Heart right ventricle (tissue), 16 donors: Measurements from ENCODE around the gene ECE1. TPM values are rescaled to one million over a fixed set of nuclear protein-coding genes. Genes with fewer than 3 reads are reported as not detected.

Experiments
- ATAC-seq, 8 donors: fragments of 200-7000 bp; cut with Tn5 transposase; one replicate each; pipeline ENCODE4 v1.9.1; 2020; ENCODE audit warnings: mild to moderate bottlenecking in 8 of 8, moderate library complexity in 8 of 8, moderate number of reproducible peaks in 1 of 8
- DNase-seq, 2 donors: peaks; one replicate each; pipeline ENCODE4 v3.0.0-alpha.2; 2020
- H3K27ac ChIP-seq, 10 donors: fragments of 200-600 bp; sonication (generic) in 2 of 10; one replicate each; pipeline versions ENCODE4 v1.5.0 to v1.8.0; 2020 to 2022; ENCODE audit warnings: mild to moderate bottlenecking in 3 of 10
- H3K27me3 ChIP-seq, 7 donors: fragments of 200-600 bp; one replicate each; pipeline ENCODE4 v1.8.0; 2021 to 2022; ENCODE audit warnings: mild to moderate bottlenecking in 2 of 7
- H3K36me3 ChIP-seq, 9 donors: fragments of 200-600 bp; sonication (generic) in 1 of 9; one replicate each; pipeline versions ENCODE4 v1.5.0 to v1.8.0; 2020 to 2022; ENCODE audit warnings: mild to moderate bottlenecking in 2 of 9
- H3K4me1 ChIP-seq, 9 donors: fragments of 200-600 bp; sonication (generic) in 1 of 9; one replicate each; pipeline versions ENCODE4 v1.5.0 to v1.8.0; 2020 to 2022; ENCODE audit warnings: mild to moderate bottlenecking in 4 of 9
- H3K4me3 ChIP-seq, 10 donors: fragments of 200-600 bp; sonication (generic) in 2 of 10; one replicate each; pipeline versions ENCODE4 v1.5.0 to v1.8.0; 2020 to 2022; ENCODE audit warnings: mild to moderate bottlenecking in 7 of 10, moderate library complexity in 2 of 10
- H3K9me3 ChIP-seq, 11 donors: fragments of 200-600 bp in 10 of 11; sonication (generic) in 2 of 11; one replicate each; pipeline versions ENCODE4 v1.5.0 to v1.8.0; 2013 to 2022; ENCODE audit warnings: mild to moderate bottlenecking in 2 of 11, control low read depth in 1 of 11, moderate library complexity in 1 of 11
- CTCF ChIP-seq, 9 donors: fragments of 200-600 bp; sonication (generic) in 2 of 9; IDR thresholded peaks; one replicate each; pipeline versions ENCODE4 v1.5.0 to v1.8.0; 2021 to 2022; ENCODE audit warnings: antibody characterized with exemption in 9 of 9, mild to moderate bottlenecking in 5 of 9, moderate library complexity in 1 of 9
- WGBS, 2 donors: extraction: QIAGEN DNeasy Blood & Tissue Kit; methylation state at CpG; one replicate each; pipeline ENCODE4 v1.1.7; 2013; ENCODE audit warnings: inconsistent platforms in 1 of 2; 5-methylcytosine and 5-hydroxymethylcytosine counted together
- intact Hi-C, 10 donors: fragments of 100-400 bp; cut with DNase I; formaldehyde crosslinking; loops; one replicate each; pipeline versions ENCODE4 v1.11.1 to v1.14.2; 2022
- long read RNA-seq, 3 donors: library from polyadenylated mRNA; unstranded; transcript quantifications; one replicate each; pipeline ENCODE4 v2.0.0, GENCODE V29; 2020 to 2021
- polyA plus RNA-seq, 2 donors: library from polyadenylated mRNA; stranded (reverse); fragments of 200-250 nt; gene quantifications; one replicate each; pipeline ENCODE4 v1.2.3, GENCODE V29; 2013
- total RNA-seq, 10 donors: library from RNA; stranded (reverse); fragmentation: NEBNext Ultra II Directional in 3 of 10; extraction: Animal tissue kit (Norgen Biotek cat#: 25700) in 3 of 10; gene quantifications; one replicate each; pipeline versions ENCODE4 v1.2.1 to v1.2.4, GENCODE V29; 2021 to 2023
- donor health status: Arrhythmogenic right ventricular cardiomyopathy.
- donor health status: ischemic (EF 13 %, LVEDD 7.1; RV severe dilation, severe dysfunction).
- donor health status: healthy with polysubstance abuse.
- donor health status: DM: no; HTN: yes; CAD: no.
- donor health status: DM: no; HTN: no; CAD: no.
- donor health status: ischemic (EF 25% LVEDD 6.9; RV normal size, moderate dysfunction).
- donor health status: ischemic (EF 25% LVEDD 5.7; RV mildly dilated, moderate dysfunction).
- donor health status: healthy.
- donor health status: DM: yes; HTN: yes; CAD: no.
- donor health status: Ischemic cardiomyopathy.
- donor health status: ischemic (EF 35%, LVEDD 5.7; RV mildly dilated, moderate dysfunction).
- donor health status: nonischemic (EF 11% LVEDD 7.7; RV severe dilation, severe dysfunction).
- donor health status: DM: yes; HTN: yes; CAD: no.
- donor health status: PGD.
- donor health status: ischemic (EF 29% LVEDD 5.4; RV normal size, mild dysfunction).
- donor health status: nonischemic (EF 23%, LVEDD 6.1; RV moderate dilation, normal function).

The ECE1 gene
- total RNA-seq: 10 to 100 TPM; 30.6 to 81.8 (median 53.1) TPM
- 10 to 100 TPM; 41.4 to 44.7 TPM for polyA plus RNA-seq
- long read RNA-seq, donor 1, full-length matches to known transcripts: 24 of 60 reads
- long read RNA-seq, donor 1, partial matches to known transcripts: 5 of 60 reads
- long read RNA-seq, donor 1, other reads (novel, unspliced or antisense): 31 of 60 reads
- long read RNA-seq, donor 2, full-length matches to known transcripts: 24 of 78 reads
- long read RNA-seq, donor 2, partial matches to known transcripts: 16 of 78 reads
- long read RNA-seq, donor 2, other reads (novel, unspliced or antisense): 38 of 78 reads
- long read RNA-seq, donor 3, full-length matches to known transcripts: 80 of 150 reads
- long read RNA-seq, donor 3, partial matches to known transcripts: 27 of 150 reads
- long read RNA-seq, donor 3, other reads (novel, unspliced or antisense): 43 of 150 reads

- Histone ChIP-seq H3K4me1 (peaks cover 7 to 76% (median 50%) of the 10 kb centered on the region in 9 donors), H3K27ac (peak within 1 kb of the TSS; percentile 66 to 94 (median 90)), H3K27me3 (no peaks in the 10 kb centered on the region), H3K36me3 (peaks cover 0 to 17% (median 0%) of the 10 kb centered on the region in 9 donors), H3K4me3 (peak within 1 kb of the TSS; percentile 38 to 92 (median 75)), H3K9me3 (no peaks in the 10 kb centered on the region)
- intact Hi-C loops: loop anchor here in 2 of 10 donors (5.0 kb wide), 2 partner anchors 42 to 47 kb away; no protein-coding TSS in a partner anchor
- DNase-seq: peak; percentile 52 to 56
- 2% methylated on average over 65 to 90 of the region's 90 CpGs for WGBS, 2 donors
- ATAC-seq: peak; percentile 55 to 71 (median 60)
- no peak for TF ChIP-seq CTCF (IDR thresholded peaks at IDR 0.05)
These were observed at the start of gene ECE1 for GRCh38 chr1:21289700-21290545. Gene ECE1 (minus strand): TSS chr1:21290463. CDS start chr1:21290414, 49 bp downstream.

- H3K4me1 ChIP-seq: peaks cover 36 to 98% (median 95%) of the 10 kb centered on the region in 9 donors
- TF ChIP-seq CTCF (IDR thresholded peaks at IDR 0.05): no peak
- H3K27me3 ChIP-seq: peaks cover 0 to 9% (median 0%) of the 10 kb centered on the region in 7 donors
- H3K4me3 ChIP-seq: no peak overlapping the region
- no peak for DNase-seq
- 72 to 75% methylated on average over 9 of the region's 9 CpGs for WGBS, 2 donors
- H3K36me3 ChIP-seq: no peaks in the 10 kb centered on the region
- intact Hi-C loops: loop anchor here in 2 of 10 donors (2.0 to 5.0 kb wide), 3 partner anchors 47 to 82 kb away; partner anchors contain the start of gene ECE1 (in 1 of the 2)
- H3K9me3 ChIP-seq: no peaks in the 10 kb centered on the region
- peak overlapping the region in 9 of 10 donors; percentile 66 to 92 (median 83) for H3K27ac ChIP-seq
- no peak for ATAC-seq
These were observed 49.3 kb upstream of the ECE1 start for GRCh38 chr1:21339356-21340229.

GRCh38 chr1:21338573-21339355 lies 48.5 kb upstream of the ECE1 start:
- no peaks in the 10 kb centered on the region for H3K9me3 ChIP-seq
- ATAC-seq (peak; percentile 32 to 66 (median 46)), DNase-seq (peak; percentile 74 to 81)
- peak overlapping the region; percentile 4 to 92 (median 82) for H3K27ac ChIP-seq
- H3K36me3 ChIP-seq: no peaks in the 10 kb centered on the region
- WGBS, 2 donors: 37 to 43% methylated on average over 10 of the region's 10 CpGs
- no peak for TF ChIP-seq CTCF (IDR thresholded peaks at IDR 0.05)
- H3K27me3 ChIP-seq: peaks cover 0 to under 1% (median 0%) of the 10 kb centered on the region in 7 donors
- H3K4me1 ChIP-seq: peaks cover 39 to 98% (median 95%) of the 10 kb centered on the region in 9 donors
- intact Hi-C loops: loop anchor here in 1 of 10 donors (2.0 to 5.0 kb wide), 2 partner anchors 46 to 76 kb away; partner anchors contain the start of gene ECE1
- no peak overlapping the region for H3K4me3 ChIP-seq
